ENCODE data around the gene NR6A1. TPM values are rescaled to one million over a fixed set of nuclear protein-coding genes. Genes with fewer than 3 reads are reported as not detected.

NR6A1 gene
- total and polyA plus RNA-seq, 9 donors: 0.41 to 0.93 (median 0.62) TPM

- H3K27me3 ChIP-seq (ENCODE audit: control insufficient read depth, insufficient read depth, low read length): peaks cover 8% of the 10 kb centered on the region
Measured at GRCh38 chr9:124760719-124761118, 10.4 kb downstream of the NR6A1 start.

GRCh38 chr9:124759327-124759726, 11.8 kb downstream of the NR6A1 start:
- DNase-seq: no peak
- H3K4me3 ChIP-seq (ENCODE audit: low read length): no peak overlapping the region
- no peaks in the 10 kb centered on the region for H3K9me3 ChIP-seq (replicated peaks; ENCODE audit: control insufficient read depth, low read depth, low read length)
- H3K27ac ChIP-seq (ENCODE audit: low read length): no peak overlapping the region
- H3K36me3 ChIP-seq (ENCODE audit: control insufficient read depth, insufficient read depth, low read length): no peaks in the 10 kb centered on the region
- WGBS (ENCODE audit: insufficient coverage): 87% methylated on average over 2 of the region's 2 CpGs
- H3K27me3 ChIP-seq (ENCODE audit: control insufficient read depth, insufficient read depth, low read length): peaks cover 5% of the 10 kb centered on the region
- no peaks in the 10 kb centered on the region for H3K4me1 ChIP-seq (ENCODE audit: control insufficient read depth, insufficient read depth, low read length)

More at GRCh38 chr9:124760719-124761118, 10.4 kb downstream of the NR6A1 start:
- Histone ChIP-seq H3K4me3 (ENCODE audit: low read length) (no peak overlapping the region), H3K36me3 (ENCODE audit: control insufficient read depth, insufficient read depth, low read length) (no peaks in the 10 kb centered on the region), H3K4me1 (ENCODE audit: control insufficient read depth, insufficient read depth, low read length) (no peaks in the 10 kb centered on the region), H3K27ac (ENCODE audit: low read length) (no peak overlapping the region), H3K9me3 (replicated peaks; ENCODE audit: control insufficient read depth, low read depth, low read length) (no peaks in the 10 kb centered on the region)
- 80% methylated on average over 1 of the region's 2 CpGs for WGBS (ENCODE audit: insufficient coverage)
- DNase-seq: no peak

GRCh38 chr9:124758691-124759090, 12.4 kb downstream of the NR6A1 start:
- Histone ChIP-seq H3K27ac (ENCODE audit: low read length) (no peak overlapping the region), H3K4me1 (ENCODE audit: control insufficient read depth, insufficient read depth, low read length) (no peaks in the 10 kb centered on the region), H3K27me3 (ENCODE audit: control insufficient read depth, insufficient read depth, low read length) (peaks cover 5% of the 10 kb centered on the region), H3K36me3 (ENCODE audit: control insufficient read depth, insufficient read depth, low read length) (no peaks in the 10 kb centered on the region), H3K9me3 (replicated peaks; ENCODE audit: control insufficient read depth, low read depth, low read length) (no peaks in the 10 kb centered on the region), H3K4me3 (ENCODE audit: low read length) (no peak overlapping the region)
- DNase-seq: no peak

GRCh38 chr9:124758061-124758460, 13.1 kb downstream of the NR6A1 start:
- H3K27ac ChIP-seq (ENCODE audit: low read length): no peak overlapping the region
- no CpG with 5 or more reads among the region's 3 CpGs for WGBS (ENCODE audit: insufficient coverage)
- H3K4me1 ChIP-seq (ENCODE audit: control insufficient read depth, insufficient read depth, low read length): no peaks in the 10 kb centered on the region
- no peak overlapping the region for H3K4me3 ChIP-seq (ENCODE audit: low read length)
- no peaks in the 10 kb centered on the region for H3K9me3 ChIP-seq (replicated peaks; ENCODE audit: control insufficient read depth, low read depth, low read length)
- peaks cover 5% of the 10 kb centered on the region for H3K27me3 ChIP-seq (ENCODE audit: control insufficient read depth, insufficient read depth, low read length)
- no peak for DNase-seq
- H3K36me3 ChIP-seq (ENCODE audit: control insufficient read depth, insufficient read depth, low read length): no peaks in the 10 kb centered on the region

- Histone ChIP-seq H3K27me3 (ENCODE audit: control insufficient read depth, insufficient read depth, low read length) (peaks cover 5% of the 10 kb centered on the region), H3K27ac (ENCODE audit: low read length) (no peak overlapping the region), H3K9me3 (replicated peaks; ENCODE audit: control insufficient read depth, low read depth, low read length) (no peaks in the 10 kb centered on the region), H3K36me3 (ENCODE audit: control insufficient read depth, insufficient read depth, low read length) (no peaks in the 10 kb centered on the region), H3K4me1 (ENCODE audit: control insufficient read depth, insufficient read depth, low read length) (no peaks in the 10 kb centered on the region), H3K4me3 (ENCODE audit: low read length) (no peak overlapping the region)
- 24% methylated on average over 2 of the region's 6 CpGs for WGBS (ENCODE audit: insufficient coverage)
- no peak for DNase-seq
Measured at GRCh38 chr9:124757616-124758015, 13.5 kb downstream of the NR6A1 start.

- H3K27me3 ChIP-seq (ENCODE audit: control insufficient read depth, insufficient read depth, low read length): peaks cover 5% of the 10 kb centered on the region
- no peak overlapping the region for H3K4me3 ChIP-seq (ENCODE audit: low read length)
- no CpG with 5 or more reads among the region's 2 CpGs for WGBS (ENCODE audit: insufficient coverage)
- no peaks in the 10 kb centered on the region for H3K9me3 ChIP-seq (replicated peaks; ENCODE audit: control insufficient read depth, low read depth, low read length)
- H3K27ac ChIP-seq (ENCODE audit: low read length): no peak overlapping the region
- H3K4me1 ChIP-seq (ENCODE audit: control insufficient read depth, insufficient read depth, low read length): no peaks in the 10 kb centered on the region
- H3K36me3 ChIP-seq (ENCODE audit: control insufficient read depth, insufficient read depth, low read length): no peaks in the 10 kb centered on the region
- no peak for DNase-seq
Measured at GRCh38 chr9:124756011-124756410, 15.1 kb downstream of the NR6A1 start.

GRCh38 chr9:124755061-124755460, 16.1 kb downstream of the NR6A1 start:
- Histone ChIP-seq H3K4me1 (ENCODE audit: control insufficient read depth, insufficient read depth, low read length) (no peaks in the 10 kb centered on the region), H3K27ac (ENCODE audit: low read length) (no peak overlapping the region), H3K27me3 (ENCODE audit: control insufficient read depth, insufficient read depth, low read length) (peaks cover 5% of the 10 kb centered on the region), H3K9me3 (replicated peaks; ENCODE audit: control insufficient read depth, low read depth, low read length) (no peaks in the 10 kb centered on the region), H3K36me3 (ENCODE audit: control insufficient read depth, insufficient read depth, low read length) (no peaks in the 10 kb centered on the region), H3K4me3 (ENCODE audit: low read length) (no peak overlapping the region)
- 53% methylated on average over 2 of the region's 3 CpGs for WGBS (ENCODE audit: insufficient coverage)
- DNase-seq: no peak

- no peaks in the 10 kb centered on the region for H3K9me3 ChIP-seq (replicated peaks; ENCODE audit: control insufficient read depth, low read depth, low read length)
- no peak overlapping the region for H3K27ac ChIP-seq (ENCODE audit: low read length)
- H3K27me3 ChIP-seq (ENCODE audit: control insufficient read depth, insufficient read depth, low read length): peaks cover 5% of the 10 kb centered on the region
- DNase-seq: no peak
- H3K36me3 ChIP-seq (ENCODE audit: control insufficient read depth, insufficient read depth, low read length): no peaks in the 10 kb centered on the region
- 9% methylated on average over 4 of the region's 4 CpGs for WGBS (ENCODE audit: insufficient coverage)
- no peak overlapping the region for H3K4me3 ChIP-seq (ENCODE audit: low read length)
- no peaks in the 10 kb centered on the region for H3K4me1 ChIP-seq (ENCODE audit: control insufficient read depth, insufficient read depth, low read length)
Measured at GRCh38 chr9:124754289-124754688, 16.8 kb downstream of the NR6A1 start.

GRCh38 chr9:124752967-124753366, 18.1 kb downstream of the NR6A1 start:
- no peak overlapping the region for H3K27ac ChIP-seq (ENCODE audit: low read length)
- peaks cover 5% of the 10 kb centered on the region for H3K27me3 ChIP-seq (ENCODE audit: control insufficient read depth, insufficient read depth, low read length)
- H3K4me1 ChIP-seq (ENCODE audit: control insufficient read depth, insufficient read depth, low read length): no peaks in the 10 kb centered on the region
- H3K9me3 ChIP-seq (replicated peaks; ENCODE audit: control insufficient read depth, low read depth, low read length): no peaks in the 10 kb centered on the region
- H3K36me3 ChIP-seq (ENCODE audit: control insufficient read depth, insufficient read depth, low read length): no peaks in the 10 kb centered on the region
- no CpG with 5 or more reads among the region's 1 CpG for WGBS (ENCODE audit: insufficient coverage)
- DNase-seq: no peak
- H3K4me3 ChIP-seq (ENCODE audit: low read length): no peak overlapping the region

- Histone ChIP-seq H3K36me3 (ENCODE audit: control insufficient read depth, insufficient read depth, low read length) (no peaks in the 10 kb centered on the region), H3K27me3 (ENCODE audit: control insufficient read depth, insufficient read depth, low read length) (no peaks in the 10 kb centered on the region), H3K27ac (ENCODE audit: low read length) (no peak overlapping the region), H3K4me3 (ENCODE audit: low read length) (no peak overlapping the region), H3K9me3 (replicated peaks; ENCODE audit: control insufficient read depth, low read depth, low read length) (no peaks in the 10 kb centered on the region), H3K4me1 (ENCODE audit: control insufficient read depth, insufficient read depth, low read length) (no peaks in the 10 kb centered on the region)
- WGBS (ENCODE audit: insufficient coverage): no CpG with 5 or more reads among the region's 2 CpGs
- DNase-seq: no peak
Measured at GRCh38 chr9:124749781-124750180, 21.3 kb downstream of the NR6A1 start.

GRCh38 chr9:124749284-124749683, 21.8 kb downstream of the NR6A1 start:
- no peak overlapping the region for H3K4me3 ChIP-seq (ENCODE audit: low read length)
- H3K27me3 ChIP-seq (ENCODE audit: control insufficient read depth, insufficient read depth, low read length): no peaks in the 10 kb centered on the region
- H3K9me3 ChIP-seq (replicated peaks; ENCODE audit: control insufficient read depth, low read depth, low read length): no peaks in the 10 kb centered on the region
- WGBS (ENCODE audit: insufficient coverage): 100% methylated on average over 3 of the region's 3 CpGs
- H3K27ac ChIP-seq (ENCODE audit: low read length): no peak overlapping the region
- H3K4me1 ChIP-seq (ENCODE audit: control insufficient read depth, insufficient read depth, low read length): no peaks in the 10 kb centered on the region
- H3K36me3 ChIP-seq (ENCODE audit: control insufficient read depth, insufficient read depth, low read length): no peaks in the 10 kb centered on the region
- DNase-seq: no peak
